GM21367 (cell line): ENCODE data around the gene AVEN.

Experiments used
- ATAC-seq: cut with Tn5 transposase; IDR thresholded peaks from one replicate; pipeline ENCODE4 v1.9.1; 2021; ENCODE audit not compliant: unreplicated experiment

Gene AVEN

GRCh38 chr15:33987444-33987843 lies 51.6 kb downstream of the AVEN start:
- no peak for ATAC-seq

- no peak for ATAC-seq
Measured at GRCh38 chr15:33985751-33986150, 53.3 kb downstream of the AVEN start.

- no peak for ATAC-seq
Measured at GRCh38 chr15:33985287-33985686, 53.7 kb downstream of the AVEN start.

- ATAC-seq, result no peak
Measured at GRCh38 chr15:33982516-33982915, 56.5 kb downstream of the AVEN start.

- ATAC-seq, result no peak
Measured at GRCh38 chr15:33980159-33980558, 58.8 kb downstream of the AVEN start.

GRCh38 chr15:33975022-33975565 lies 63.9 kb downstream of the AVEN start:
- ATAC-seq, result no peak

GRCh38 chr15:33971811-33972210 lies 67.2 kb downstream of the AVEN start:
- no peak for ATAC-seq

- no peak for ATAC-seq
Measured at GRCh38 chr15:33968821-33969220, 70.2 kb downstream of the AVEN start.

- ATAC-seq, result no peak
Measured at GRCh38 chr15:33968224-33968623, 70.8 kb downstream of the AVEN start, which contains the start of gene CHRM5. Gene CHRM5, plus strand, starts transcription at chr15:33968497. Its CDS starts 94,221 bp downstream, at chr15:34062718.

GRCh38 chr15:33964665-33965040 lies 74.4 kb downstream of the AVEN start:
- no peak for ATAC-seq

- no peak for ATAC-seq
Measured at GRCh38 chr15:33963831-33964664, 75.0 kb downstream of the AVEN start.

GRCh38 chr15:33960549-33960935 lies 78.5 kb downstream of the AVEN start:
- ATAC-seq, result no peak

- ATAC-seq, result no peak
Measured at GRCh38 chr15:33959844-33960548, 79.0 kb downstream of the AVEN start.

GRCh38 chr15:33956397-33956796 lies 82.6 kb downstream of the AVEN start:
- ATAC-seq, result no peak

- no peak for ATAC-seq
Measured at GRCh38 chr15:33955945-33956344, 83.1 kb downstream of the AVEN start.

GRCh38 chr15:33946152-33946551 lies 92.9 kb downstream of the AVEN start:
- ATAC-seq, result no peak

GRCh38 chr15:33941279-33942063 lies 97.5 kb downstream of the AVEN start:
- no peak for ATAC-seq

- no peak for ATAC-seq
Measured at GRCh38 chr15:33934921-33935320, 104.1 kb downstream of the AVEN start.

- no peak for ATAC-seq
Measured at GRCh38 chr15:33934396-33934795, 104.6 kb downstream of the AVEN start.

GRCh38 chr15:33932734-33933133 lies 106.3 kb downstream of the AVEN start:
- ATAC-seq, result no peak

GRCh38 chr15:33926260-33926659 lies 112.7 kb downstream of the AVEN start:
- no peak for ATAC-seq
